ENCODE measurements around the gene APBA1.
A peak's percentile ranks its signal among the peaks of the same experiment; 100 is the strongest.

APBA1 gene

DNA sequence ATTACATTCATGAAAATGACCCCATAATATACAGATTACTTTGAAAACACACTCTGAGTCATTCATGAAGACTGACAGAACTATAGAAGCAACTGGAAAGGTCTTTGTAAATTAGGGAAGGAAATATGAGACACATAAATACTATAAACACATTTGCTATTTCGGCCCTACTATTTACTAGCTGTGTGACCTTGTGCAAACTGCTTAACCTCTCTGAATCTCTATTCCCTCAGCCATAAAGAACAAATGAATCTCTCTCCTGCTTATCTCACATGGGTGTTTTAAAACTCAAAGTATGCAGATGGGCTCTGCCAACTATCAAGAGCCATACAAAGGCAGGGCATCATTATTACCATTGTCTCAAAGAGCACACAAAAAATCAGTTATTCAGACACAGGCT, 52.9 kb downstream of the APBA1 start:
- H3K4me3 ChIP-seq (ENCODE audit: low read depth, low read length) = no peak overlapping the region
- no peak for TF ChIP-seq MYC (IDR thresholded peaks at IDR 0.05; ENCODE audit: low read depth, low read length)
- TF ChIP-seq, protein P1, sequence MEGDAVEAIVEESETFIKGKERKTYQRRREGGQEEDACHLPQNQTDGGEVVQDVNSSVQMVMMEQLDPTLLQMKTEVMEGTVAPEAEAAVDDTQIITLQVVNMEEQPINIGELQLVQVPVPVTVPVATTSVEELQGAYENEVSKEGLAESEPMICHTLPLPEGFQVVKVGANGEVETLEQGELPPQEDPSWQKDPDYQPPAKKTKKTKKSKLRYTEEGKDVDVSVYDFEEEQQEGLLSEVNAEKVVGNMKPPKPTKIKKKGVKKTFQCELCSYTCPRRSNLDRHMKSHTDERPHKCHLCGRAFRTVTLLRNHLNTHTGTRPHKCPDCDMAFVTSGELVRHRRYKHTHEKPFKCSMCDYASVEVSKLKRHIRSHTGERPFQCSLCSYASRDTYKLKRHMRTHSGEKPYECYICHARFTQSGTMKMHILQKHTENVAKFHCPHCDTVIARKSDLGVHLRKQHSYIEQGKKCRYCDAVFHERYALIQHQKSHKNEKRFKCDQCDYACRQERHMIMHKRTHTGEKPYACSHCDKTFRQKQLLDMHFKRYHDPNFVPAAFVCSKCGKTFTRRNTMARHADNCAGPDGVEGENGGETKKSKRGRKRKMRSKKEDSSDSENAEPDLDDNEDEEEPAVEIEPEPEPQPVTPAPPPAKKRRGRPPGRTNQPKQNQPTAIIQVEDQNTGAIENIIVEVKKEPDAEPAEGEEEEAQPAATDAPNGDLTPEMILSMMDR (IDR thresholded peaks at IDR 0.05; ENCODE audit: low read depth, low read length) = no peak
- TF ChIP-seq, protein P2, sequence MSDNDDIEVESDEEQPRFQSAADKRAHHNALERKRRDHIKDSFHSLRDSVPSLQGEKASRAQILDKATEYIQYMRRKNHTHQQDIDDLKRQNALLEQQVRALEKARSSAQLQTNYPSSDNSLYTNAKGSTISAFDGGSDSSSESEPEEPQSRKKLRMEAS (IDR thresholded peaks at IDR 0.05; ENCODE audit: low read depth, low read length) = no peak
- no peak for TF ChIP-seq POLR2A (IDR thresholded peaks at IDR 0.05; ENCODE audit: extremely low read depth, insufficient read length)
- DNase-seq (ENCODE audit: low read depth) = no peak

DNA sequence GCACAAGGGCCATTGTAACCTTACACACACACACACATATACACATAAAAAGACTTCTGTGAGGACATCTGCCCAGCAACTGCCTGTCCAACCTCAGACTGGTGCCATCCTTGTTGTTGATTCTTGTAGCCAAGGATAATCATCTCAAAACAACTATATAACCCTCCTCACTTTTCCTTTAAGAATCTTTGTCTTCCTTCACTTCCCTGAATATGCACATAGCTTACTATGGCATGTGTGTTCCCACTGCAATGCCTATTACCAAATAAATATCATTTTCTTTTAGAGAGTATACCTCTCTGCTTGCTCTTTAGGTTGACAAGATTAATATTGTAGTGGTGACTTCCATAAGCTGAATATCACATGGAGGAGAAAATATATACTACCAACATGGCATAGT, 55.2 kb downstream of the APBA1 start:
- TF ChIP-seq MYC (IDR thresholded peaks at IDR 0.05; ENCODE audit: low read depth, low read length) (no peak), POLR2A (IDR thresholded peaks at IDR 0.05; ENCODE audit: extremely low read depth, insufficient read length) (no peak)
- TF ChIP-seq, protein P1 (IDR thresholded peaks at IDR 0.05; ENCODE audit: low read depth, low read length) = no peak
- TF ChIP-seq, protein P2 (IDR thresholded peaks at IDR 0.05; ENCODE audit: low read depth, low read length) = no peak
- H3K4me3 ChIP-seq (ENCODE audit: low read depth, low read length) = no peak overlapping the region
- DNase-seq (ENCODE audit: low read depth) = no peak

DNA sequence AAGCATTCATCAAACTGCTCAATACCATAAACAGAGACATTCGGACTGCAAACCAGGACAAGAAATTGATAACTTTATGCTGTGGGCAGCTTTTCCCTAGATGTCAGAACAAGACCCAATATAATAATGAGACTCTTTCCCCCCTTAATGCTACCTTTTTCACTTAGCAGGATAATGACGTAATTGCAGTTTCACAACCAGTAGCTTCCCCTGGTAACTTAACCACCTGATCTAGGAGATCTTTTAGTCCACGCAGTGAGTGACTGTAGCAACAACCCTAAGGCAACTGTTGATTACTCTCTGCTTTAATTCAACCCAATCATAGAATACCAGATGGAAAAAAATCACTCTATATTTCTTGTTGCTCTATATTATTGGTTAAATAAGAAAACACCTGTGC, 56.3 kb downstream of the APBA1 start:
- peak; percentile 0 for DNase-seq (ENCODE audit: low read depth)
- TF ChIP-seq, protein P2 (IDR thresholded peaks at IDR 0.05; ENCODE audit: low read depth, low read length) = no peak
- no peak for TF ChIP-seq MYC (IDR thresholded peaks at IDR 0.05; ENCODE audit: low read depth, low read length)
- TF ChIP-seq POLR2A (IDR thresholded peaks at IDR 0.05; ENCODE audit: extremely low read depth, insufficient read length) = no peak
- TF ChIP-seq, protein P1 (IDR thresholded peaks at IDR 0.05; ENCODE audit: low read depth, low read length) = no peak
- no peak overlapping the region for H3K4me3 ChIP-seq (ENCODE audit: low read depth, low read length)

DNA sequence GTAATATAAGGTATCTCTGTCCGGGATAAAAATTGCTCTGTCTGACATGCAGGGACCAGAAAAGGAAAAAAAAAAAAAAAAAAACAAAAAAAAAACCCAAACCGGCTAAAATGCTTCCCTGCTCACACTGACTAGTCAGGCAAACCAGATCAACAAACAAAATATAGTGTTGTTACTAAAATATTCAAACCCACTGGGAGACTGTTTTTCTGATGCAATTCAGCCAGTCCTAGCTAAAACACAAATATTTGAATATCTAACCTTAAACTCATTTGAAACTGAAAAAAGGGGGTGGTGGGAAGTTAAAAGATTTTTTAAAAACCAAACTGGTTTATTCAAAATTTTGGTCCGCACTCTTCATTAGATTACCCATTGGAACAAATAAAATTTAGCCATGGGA, 61.0 kb downstream of the APBA1 start:
- TF ChIP-seq, protein P2 (IDR thresholded peaks at IDR 0.05; ENCODE audit: low read depth, low read length) = no peak
- TF ChIP-seq, protein P1 (IDR thresholded peaks at IDR 0.05; ENCODE audit: low read depth, low read length) = no peak
- no peak for TF ChIP-seq MYC (IDR thresholded peaks at IDR 0.05; ENCODE audit: low read depth, low read length)
- no peak for TF ChIP-seq POLR2A (IDR thresholded peaks at IDR 0.05; ENCODE audit: extremely low read depth, insufficient read length)
- no peak overlapping the region for H3K4me3 ChIP-seq (ENCODE audit: low read depth, low read length)
- DNase-seq (ENCODE audit: low read depth) = no peak

DNA sequence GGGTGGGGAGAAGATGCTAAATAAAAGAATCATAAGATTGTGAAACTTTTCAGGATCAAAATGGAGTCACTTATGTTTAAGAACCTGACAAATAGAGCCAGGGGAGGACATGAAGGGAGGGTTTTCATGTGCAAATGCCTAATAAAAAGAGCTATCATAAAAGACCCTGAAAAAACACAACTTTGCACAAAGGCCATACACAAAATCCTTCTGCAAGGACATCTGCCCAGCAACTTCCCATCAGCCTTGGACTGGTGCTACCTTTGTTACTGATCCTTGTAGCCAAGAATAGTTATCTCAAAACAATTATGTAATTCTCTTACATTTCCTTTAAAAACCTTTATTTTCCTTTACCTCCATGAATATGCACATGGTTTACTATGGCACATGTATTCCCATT, 63.0 kb downstream of the APBA1 start:
- no peak overlapping the region for H3K4me3 ChIP-seq (ENCODE audit: low read depth, low read length)
- DNase-seq (ENCODE audit: low read depth) = no peak
- TF ChIP-seq MYC (IDR thresholded peaks at IDR 0.05; ENCODE audit: low read depth, low read length) = no peak
- TF ChIP-seq, protein P1 (IDR thresholded peaks at IDR 0.05; ENCODE audit: low read depth, low read length) = no peak
- TF ChIP-seq, protein P2 (IDR thresholded peaks at IDR 0.05; ENCODE audit: low read depth, low read length) = no peak
- no peak for TF ChIP-seq POLR2A (IDR thresholded peaks at IDR 0.05; ENCODE audit: extremely low read depth, insufficient read length)

DNA sequence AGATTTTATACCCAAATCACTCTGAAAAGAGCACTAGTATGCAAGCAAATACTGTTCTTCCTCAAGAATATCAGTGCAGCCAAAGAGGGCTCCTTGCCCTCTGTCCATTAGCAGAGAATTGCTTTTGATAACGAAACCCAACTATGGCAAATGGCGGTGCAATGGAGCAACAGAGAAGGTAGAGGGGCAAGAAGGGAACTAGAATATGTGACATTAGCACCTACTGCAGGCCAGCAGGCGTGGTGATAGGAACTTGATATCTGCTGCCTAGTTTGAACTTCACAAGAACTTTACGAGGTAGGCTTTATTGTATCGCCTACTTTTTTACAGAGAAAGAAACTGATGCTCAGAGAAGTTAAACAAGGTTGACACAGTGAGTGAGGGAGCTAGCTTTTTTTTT, 66.1 kb downstream of the APBA1 start:
- DNase-seq (ENCODE audit: low read depth) = no peak
- TF ChIP-seq MYC (IDR thresholded peaks at IDR 0.05; ENCODE audit: low read depth, low read length) (no peak), POLR2A (IDR thresholded peaks at IDR 0.05; ENCODE audit: extremely low read depth, insufficient read length) (no peak)
- TF ChIP-seq, protein P1 (IDR thresholded peaks at IDR 0.05; ENCODE audit: low read depth, low read length) = no peak
- TF ChIP-seq, protein P2 (IDR thresholded peaks at IDR 0.05; ENCODE audit: low read depth, low read length) = no peak
- no peak overlapping the region for H3K4me3 ChIP-seq (ENCODE audit: low read depth, low read length)

Measured in NB4 (cell line).